ENCODE measurements around the gene PKP3.

The PKP3 gene

GRCh38 chr11:355581-356458 is 38.2 kb upstream of the PKP3 start:
- H3K36me3 ChIP-seq (ENCODE audit: control insufficient read depth, insufficient read depth, low read length): no peaks in the 10 kb centered on the region
- peak overlapping the region; percentile 67 for H2AFZ ChIP-seq
- H3K9ac ChIP-seq: no peak overlapping the region
- no peaks in the 10 kb centered on the region for H3K27me3 ChIP-seq (ENCODE audit: control insufficient read depth, insufficient read depth, low read length)
- peak overlapping the region; percentile 96 for H3K27ac ChIP-seq
- no peaks in the 10 kb centered on the region for H3K9me3 ChIP-seq (ENCODE audit: control insufficient read depth, low read length)
- H3K4me2 ChIP-seq (ENCODE audit: low read length): peak overlapping the region; percentile 51
- H3K4me1 ChIP-seq: no peaks in the 10 kb centered on the region
- no peak for TF ChIP-seq CTCF (IDR thresholded peaks at IDR 0.05)
- H3K79me2 ChIP-seq: no peaks in the 10 kb centered on the region
- peak overlapping the region; percentile 34 for H3K4me3 ChIP-seq (ENCODE audit: low read depth, low read length)

- H3K36me3 ChIP-seq (ENCODE audit: control insufficient read depth, insufficient read depth, low read length): no peaks in the 10 kb centered on the region
- H3K9me3 ChIP-seq (ENCODE audit: control insufficient read depth, low read length): no peaks in the 10 kb centered on the region
- H2AFZ ChIP-seq: no peak overlapping the region
- H3K4me1 ChIP-seq: no peaks in the 10 kb centered on the region
- H3K9ac ChIP-seq: no peak overlapping the region
- H3K4me2 ChIP-seq (ENCODE audit: low read length): no peak overlapping the region
- H3K27ac ChIP-seq: no peak overlapping the region
- TF ChIP-seq CTCF (IDR thresholded peaks at IDR 0.05): no peak
- H3K79me2 ChIP-seq: no peaks in the 10 kb centered on the region
- H3K4me3 ChIP-seq (ENCODE audit: low read depth, low read length): no peak overlapping the region
- no peaks in the 10 kb centered on the region for H3K27me3 ChIP-seq (ENCODE audit: control insufficient read depth, insufficient read depth, low read length)
Observed at GRCh38 chr11:356610-357009, 37.4 kb upstream of the PKP3 start.

GRCh38 chr11:357582-357981 is 36.4 kb upstream of the PKP3 start:
- no peak overlapping the region for H3K27ac ChIP-seq
- H3K9ac ChIP-seq: no peak overlapping the region
- H3K9me3 ChIP-seq (ENCODE audit: control insufficient read depth, low read length): no peaks in the 10 kb centered on the region
- H3K27me3 ChIP-seq (ENCODE audit: control insufficient read depth, insufficient read depth, low read length): no peaks in the 10 kb centered on the region
- H3K79me2 ChIP-seq: no peaks in the 10 kb centered on the region
- H2AFZ ChIP-seq: no peak overlapping the region
- no peak for TF ChIP-seq CTCF (IDR thresholded peaks at IDR 0.05)
- H3K4me1 ChIP-seq: no peaks in the 10 kb centered on the region
- no peak overlapping the region for H3K4me2 ChIP-seq (ENCODE audit: low read length)
- H3K36me3 ChIP-seq (ENCODE audit: control insufficient read depth, insufficient read depth, low read length): no peaks in the 10 kb centered on the region
- no peak overlapping the region for H3K4me3 ChIP-seq (ENCODE audit: low read depth, low read length)

GRCh38 chr11:358129-358800 is 35.7 kb upstream of the PKP3 start:
- no peak overlapping the region for H3K9ac ChIP-seq
- H3K4me2 ChIP-seq (ENCODE audit: low read length): no peak overlapping the region
- no peaks in the 10 kb centered on the region for H3K79me2 ChIP-seq
- no peaks in the 10 kb centered on the region for H3K4me1 ChIP-seq
- no peaks in the 10 kb centered on the region for H3K9me3 ChIP-seq (ENCODE audit: control insufficient read depth, low read length)
- no peak overlapping the region for H2AFZ ChIP-seq
- H3K27me3 ChIP-seq (ENCODE audit: control insufficient read depth, insufficient read depth, low read length): no peaks in the 10 kb centered on the region
- no peaks in the 10 kb centered on the region for H3K36me3 ChIP-seq (ENCODE audit: control insufficient read depth, insufficient read depth, low read length)
- H3K27ac ChIP-seq: no peak overlapping the region
- TF ChIP-seq CTCF (IDR thresholded peaks at IDR 0.05): no peak
- H3K4me3 ChIP-seq (ENCODE audit: low read depth, low read length): no peak overlapping the region
